ENCODE measurements around the gene GPHB5. TPM values are rescaled to one million over a fixed set of nuclear protein-coding genes. Genes with fewer than 3 reads are reported as not detected.
A peak's percentile ranks its signal among the peaks of the same experiment; 100 is the strongest.
"Not testable (repeated sequence)": the region's sequence is repeated elsewhere in the genome, so short reads cannot be mapped to it uniquely, and the experiment has no call there.

GPHB5 gene
- total RNA-seq, 1 experiment from 2014 or later, result not detected

DNA sequence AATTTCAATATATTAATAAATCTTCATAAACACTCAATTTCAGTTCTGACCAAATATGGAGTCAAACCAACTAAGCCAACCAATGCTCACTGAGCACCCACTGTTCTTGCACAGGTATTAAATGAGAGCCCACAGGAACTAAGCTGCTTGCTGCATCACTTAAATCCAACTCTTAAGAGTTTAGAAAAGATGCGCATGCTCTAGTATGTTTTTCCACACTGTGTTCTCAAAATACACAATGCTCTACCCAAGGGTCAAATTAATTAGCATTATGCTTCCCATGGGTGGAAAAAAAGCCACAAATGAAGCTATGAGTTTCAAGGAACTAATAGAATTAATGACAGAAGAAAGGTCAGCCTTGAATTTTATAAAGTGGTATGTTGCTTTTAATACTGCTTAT, 3.7 kb upstream of the GPHB5 start:
- Histone ChIP-seq H3K4me1 (ENCODE audit: control insufficient read depth, insufficient read depth, low read length) (no peaks in the 10 kb centered on the region), H3K27ac (ENCODE audit: low read length) (no peak overlapping the region), H3K9me3 (ENCODE audit: control insufficient read depth, insufficient read depth, low read depth, low read length) (no peaks in the 10 kb centered on the region), H3K4me3 (ENCODE audit: low read depth in 2 of 2, low read length in 2 of 2) (no peak overlapping the region), H3K36me3 (ENCODE audit: control insufficient read depth, insufficient read depth, low read length) (no peaks in the 10 kb centered on the region), H3K27me3 (ENCODE audit: control insufficient read depth, insufficient read depth, low read length) (no peaks in the 10 kb centered on the region)
- no peak for ATAC-seq
- intact Hi-C loops (cut with micrococcal nuclease; ENCODE audit: unreplicated experiment) (no loop called here), in situ Hi-C loops (cut with HindIII; ENCODE audit: low pct_unique_long_range_greater_than_20kb, low sequenced_read_pairs) (no loop called here)
- no peak for TF ChIP-seq TCF7L2 (IDR thresholded peaks at IDR 0.05; ENCODE audit: low read depth, low read length)
- TF ChIP-seq POLR2AphosphoS5 (IDR thresholded peaks at IDR 0.05; ENCODE audit: low read depth, low read length), result no peak
- TF ChIP-seq, protein P1, sequence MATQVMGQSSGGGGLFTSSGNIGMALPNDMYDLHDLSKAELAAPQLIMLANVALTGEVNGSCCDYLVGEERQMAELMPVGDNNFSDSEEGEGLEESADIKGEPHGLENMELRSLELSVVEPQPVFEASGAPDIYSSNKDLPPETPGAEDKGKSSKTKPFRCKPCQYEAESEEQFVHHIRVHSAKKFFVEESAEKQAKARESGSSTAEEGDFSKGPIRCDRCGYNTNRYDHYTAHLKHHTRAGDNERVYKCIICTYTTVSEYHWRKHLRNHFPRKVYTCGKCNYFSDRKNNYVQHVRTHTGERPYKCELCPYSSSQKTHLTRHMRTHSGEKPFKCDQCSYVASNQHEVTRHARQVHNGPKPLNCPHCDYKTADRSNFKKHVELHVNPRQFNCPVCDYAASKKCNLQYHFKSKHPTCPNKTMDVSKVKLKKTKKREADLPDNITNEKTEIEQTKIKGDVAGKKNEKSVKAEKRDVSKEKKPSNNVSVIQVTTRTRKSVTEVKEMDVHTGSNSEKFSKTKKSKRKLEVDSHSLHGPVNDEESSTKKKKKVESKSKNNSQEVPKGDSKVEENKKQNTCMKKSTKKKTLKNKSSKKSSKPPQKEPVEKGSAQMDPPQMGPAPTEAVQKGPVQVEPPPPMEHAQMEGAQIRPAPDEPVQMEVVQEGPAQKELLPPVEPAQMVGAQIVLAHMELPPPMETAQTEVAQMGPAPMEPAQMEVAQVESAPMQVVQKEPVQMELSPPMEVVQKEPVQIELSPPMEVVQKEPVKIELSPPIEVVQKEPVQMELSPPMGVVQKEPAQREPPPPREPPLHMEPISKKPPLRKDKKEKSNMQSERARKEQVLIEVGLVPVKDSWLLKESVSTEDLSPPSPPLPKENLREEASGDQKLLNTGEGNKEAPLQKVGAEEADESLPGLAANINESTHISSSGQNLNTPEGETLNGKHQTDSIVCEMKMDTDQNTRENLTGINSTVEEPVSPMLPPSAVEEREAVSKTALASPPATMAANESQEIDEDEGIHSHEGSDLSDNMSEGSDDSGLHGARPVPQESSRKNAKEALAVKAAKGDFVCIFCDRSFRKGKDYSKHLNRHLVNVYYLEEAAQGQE (IDR thresholded peaks at IDR 0.05; ENCODE audit: insufficient read depth in 1 of 2, low read depth in 2 of 2, low read length in 1 of 2), result no peak
- TF ChIP-seq, protein P2, sequence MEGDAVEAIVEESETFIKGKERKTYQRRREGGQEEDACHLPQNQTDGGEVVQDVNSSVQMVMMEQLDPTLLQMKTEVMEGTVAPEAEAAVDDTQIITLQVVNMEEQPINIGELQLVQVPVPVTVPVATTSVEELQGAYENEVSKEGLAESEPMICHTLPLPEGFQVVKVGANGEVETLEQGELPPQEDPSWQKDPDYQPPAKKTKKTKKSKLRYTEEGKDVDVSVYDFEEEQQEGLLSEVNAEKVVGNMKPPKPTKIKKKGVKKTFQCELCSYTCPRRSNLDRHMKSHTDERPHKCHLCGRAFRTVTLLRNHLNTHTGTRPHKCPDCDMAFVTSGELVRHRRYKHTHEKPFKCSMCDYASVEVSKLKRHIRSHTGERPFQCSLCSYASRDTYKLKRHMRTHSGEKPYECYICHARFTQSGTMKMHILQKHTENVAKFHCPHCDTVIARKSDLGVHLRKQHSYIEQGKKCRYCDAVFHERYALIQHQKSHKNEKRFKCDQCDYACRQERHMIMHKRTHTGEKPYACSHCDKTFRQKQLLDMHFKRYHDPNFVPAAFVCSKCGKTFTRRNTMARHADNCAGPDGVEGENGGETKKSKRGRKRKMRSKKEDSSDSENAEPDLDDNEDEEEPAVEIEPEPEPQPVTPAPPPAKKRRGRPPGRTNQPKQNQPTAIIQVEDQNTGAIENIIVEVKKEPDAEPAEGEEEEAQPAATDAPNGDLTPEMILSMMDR (IDR thresholded peaks at IDR 0.05), result no peak
- TF ChIP-seq SIN3A (IDR thresholded peaks at IDR 0.05; ENCODE audit: borderline replicate concordance, insufficient read depth, low read depth, low read length), result no peak
- POLR2A ChIA-PET, result no interaction called here
- DNase-seq (ENCODE audit: low read depth, low spot score), result no peak
- no TSS peak for BruUV-seq (replicated peaks)
- CTCF ChIA-PET, result no interaction called here

DNA sequence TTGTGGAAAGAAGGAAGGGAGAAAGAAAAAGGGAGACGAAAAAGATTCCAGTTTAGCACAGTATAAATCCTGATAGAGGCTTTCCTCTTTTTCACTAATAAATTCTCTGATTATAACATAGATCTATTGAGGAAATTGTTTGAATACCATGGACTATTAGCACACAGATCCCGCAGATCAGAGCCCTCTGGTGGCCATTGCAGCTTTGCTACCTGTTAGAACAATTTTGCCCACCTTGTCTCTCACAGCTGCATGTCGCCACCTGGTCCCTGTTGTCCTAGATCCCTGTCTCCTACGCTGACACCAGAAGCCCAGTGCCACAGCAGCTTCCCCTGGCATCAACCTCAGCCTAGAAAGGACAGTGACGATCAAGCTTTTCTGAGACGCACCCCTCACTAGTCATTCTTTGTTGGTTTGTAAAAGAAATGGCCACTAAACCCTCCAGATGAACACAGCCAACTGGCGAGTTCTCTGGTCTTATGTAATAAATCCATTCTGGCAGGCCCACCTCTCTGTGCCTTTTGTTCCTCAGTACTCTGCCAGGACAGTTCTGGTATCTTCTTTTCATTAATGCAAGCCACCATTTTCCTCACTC, 9.9 kb downstream of the GPHB5 start:
- ATAC-seq, result peak; percentile 58; the same call in 1 of the 2 replicates
- CTCF ChIA-PET, result no interaction called here

DNA sequence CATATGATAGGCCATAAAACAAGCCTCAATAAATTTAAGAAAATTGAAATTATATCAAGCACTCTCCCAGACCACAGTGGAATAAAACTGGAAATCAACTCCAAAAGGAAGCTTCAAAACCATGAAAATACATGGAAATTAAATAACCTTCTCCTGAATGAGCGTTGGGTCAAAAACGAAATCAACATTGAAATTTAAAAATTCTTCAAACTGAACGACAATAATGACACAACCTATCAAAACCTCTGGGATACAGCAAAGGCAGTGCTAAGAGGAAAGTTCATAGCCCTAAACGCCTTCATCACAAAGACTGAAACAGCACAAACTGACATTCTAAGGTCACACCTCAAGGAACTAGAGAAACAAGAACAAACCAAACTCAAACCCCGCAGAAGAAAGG, 14.3 kb downstream of the GPHB5 start:
- intact Hi-C loops (cut with micrococcal nuclease; ENCODE audit: unreplicated experiment); CTCF ChIA-PET; ATAC-seq; DNase-seq (ENCODE audit: low read depth, low spot score); BruUV-seq (replicated peaks); H3K27ac ChIP-seq (ENCODE audit: low read length); H3K4me3 ChIP-seq (ENCODE audit: low read depth in 2 of 2, low read length in 2 of 2); H3K36me3 ChIP-seq (ENCODE audit: control insufficient read depth, insufficient read depth, low read length); H3K27me3 ChIP-seq (ENCODE audit: control insufficient read depth, insufficient read depth, low read length); H3K4me1 ChIP-seq (ENCODE audit: control insufficient read depth, insufficient read depth, low read length); in situ Hi-C loops (cut with HindIII; ENCODE audit: low pct_unique_long_range_greater_than_20kb, low sequenced_read_pairs); POLR2A ChIA-PET; H3K9me3 ChIP-seq (ENCODE audit: control insufficient read depth, insufficient read depth, low read depth, low read length): not testable (repeated sequence)

More for the DNA sequence above, 9.9 kb downstream of the GPHB5 start:
- H3K27me3 ChIP-seq (ENCODE audit: control insufficient read depth, insufficient read depth, low read length), result no peaks in the 10 kb centered on the region
- in situ Hi-C loops (cut with HindIII; ENCODE audit: low pct_unique_long_range_greater_than_20kb, low sequenced_read_pairs) (no loop called here), intact Hi-C loops (cut with micrococcal nuclease; ENCODE audit: unreplicated experiment) (no loop called here)
- H3K36me3 ChIP-seq (ENCODE audit: control insufficient read depth, insufficient read depth, low read length), result no peaks in the 10 kb centered on the region
- BruUV-seq (replicated peaks), result no TSS peak
- H3K27ac ChIP-seq (ENCODE audit: low read length), result no peak overlapping the region
- no peak overlapping the region for H3K4me3 ChIP-seq (ENCODE audit: low read depth in 2 of 2, low read length in 2 of 2)
- POLR2A ChIA-PET, result no interaction called here
- H3K4me1 ChIP-seq (ENCODE audit: control insufficient read depth, insufficient read depth, low read length), result no peaks in the 10 kb centered on the region
- TF ChIP-seq TCF7L2 (IDR thresholded peaks at IDR 0.05; ENCODE audit: low read depth, low read length) (no peak), SIN3A (IDR thresholded peaks at IDR 0.05; ENCODE audit: borderline replicate concordance, insufficient read depth, low read depth, low read length) (no peak), POLR2AphosphoS5 (IDR thresholded peaks at IDR 0.05; ENCODE audit: low read depth, low read length) (no peak)
- TF ChIP-seq, protein P1 (IDR thresholded peaks at IDR 0.05; ENCODE audit: insufficient read depth in 1 of 2, low read depth in 2 of 2, low read length in 1 of 2), result no peak
- TF ChIP-seq, protein P2 (IDR thresholded peaks at IDR 0.05), result peak; percentile 61
- no peaks in the 10 kb centered on the region for H3K9me3 ChIP-seq (ENCODE audit: control insufficient read depth, insufficient read depth, low read depth, low read length)
- no peak for DNase-seq (ENCODE audit: low read depth, low spot score)

Data from Panc1 (cell line).